HG03571 (cell line): ENCODE results near the gene MUC20.
"Not testable (repeated sequence)": the region's sequence is repeated elsewhere in the genome, so short reads cannot be mapped to it uniquely, and the experiment has no call there.

Experiments used
- ATAC-seq: cut with Tn5 transposase; IDR thresholded peaks from one replicate; pipeline ENCODE4 v1.9.1; 2021; ENCODE audit not compliant: unreplicated experiment

MUC20 gene

DNA sequence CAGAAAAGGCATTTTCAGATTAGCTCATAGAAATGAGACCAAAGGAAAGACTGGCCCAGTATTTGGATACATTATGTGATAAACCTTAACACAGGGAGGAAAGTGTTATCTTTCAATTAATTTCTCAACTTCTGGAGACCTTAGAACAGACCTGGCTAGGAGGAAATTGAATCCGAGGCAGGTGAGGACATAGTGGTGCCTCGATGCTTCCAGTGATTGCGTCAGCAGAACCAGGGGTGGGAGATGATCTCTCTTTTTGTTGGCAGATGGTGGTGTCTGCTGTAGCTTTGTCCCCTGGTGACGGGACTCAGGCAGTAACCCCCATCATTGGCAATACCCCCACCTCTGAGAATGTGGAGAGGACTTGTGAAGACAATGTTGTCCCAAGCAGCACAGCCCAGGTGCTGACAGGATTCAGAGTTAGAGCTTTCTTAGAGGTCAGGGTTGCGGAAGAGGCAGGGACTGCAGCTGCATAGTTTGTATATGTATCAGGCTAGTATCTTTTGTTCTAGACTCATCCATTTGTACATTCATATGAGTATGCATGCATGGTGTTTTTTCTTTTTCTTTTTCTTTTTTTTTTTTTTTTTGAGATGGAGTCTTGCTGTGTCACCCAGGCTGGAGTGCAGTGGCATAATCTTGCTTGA is 27.9 kb upstream of the MUC20 start:
- ATAC-seq: no peak

DNA sequence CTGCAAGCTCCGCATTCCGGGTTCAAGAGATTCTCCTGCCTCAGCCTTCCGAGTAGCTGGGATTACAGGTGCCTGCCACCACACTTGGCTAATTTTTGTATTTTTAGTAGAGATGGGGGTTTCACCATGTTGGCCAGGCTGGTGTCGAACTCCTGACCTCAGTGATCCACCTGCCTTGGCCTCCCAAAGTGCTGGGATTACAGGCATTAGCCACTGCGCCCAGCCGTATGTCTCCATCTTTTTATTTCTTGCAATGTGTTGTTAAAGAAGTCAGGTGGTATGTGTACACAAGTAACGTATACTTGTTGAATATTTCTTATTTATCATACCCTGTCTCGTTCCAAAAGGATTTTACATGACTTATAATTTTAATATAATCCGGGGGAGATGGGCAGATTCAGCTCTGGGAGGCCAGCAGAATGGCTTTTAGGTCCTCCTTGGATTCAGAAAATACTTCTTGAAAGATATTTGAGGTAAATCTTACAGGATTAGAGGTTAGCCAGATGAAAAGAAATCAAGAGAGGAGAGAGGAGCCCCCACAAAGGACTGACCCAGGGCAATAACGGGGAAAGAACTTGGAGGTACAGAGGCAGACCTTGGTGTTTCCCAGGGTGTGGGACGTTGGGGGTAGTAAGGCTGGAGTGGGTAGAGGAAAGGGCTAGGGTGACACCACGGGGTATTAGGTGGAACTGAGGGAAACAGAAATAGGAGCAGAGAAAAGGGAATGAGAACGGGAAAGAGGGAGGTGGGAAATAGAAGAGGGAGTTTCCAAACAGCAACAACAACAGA is 27.2 kb upstream of the MUC20 start:
- no peak for ATAC-seq

DNA sequence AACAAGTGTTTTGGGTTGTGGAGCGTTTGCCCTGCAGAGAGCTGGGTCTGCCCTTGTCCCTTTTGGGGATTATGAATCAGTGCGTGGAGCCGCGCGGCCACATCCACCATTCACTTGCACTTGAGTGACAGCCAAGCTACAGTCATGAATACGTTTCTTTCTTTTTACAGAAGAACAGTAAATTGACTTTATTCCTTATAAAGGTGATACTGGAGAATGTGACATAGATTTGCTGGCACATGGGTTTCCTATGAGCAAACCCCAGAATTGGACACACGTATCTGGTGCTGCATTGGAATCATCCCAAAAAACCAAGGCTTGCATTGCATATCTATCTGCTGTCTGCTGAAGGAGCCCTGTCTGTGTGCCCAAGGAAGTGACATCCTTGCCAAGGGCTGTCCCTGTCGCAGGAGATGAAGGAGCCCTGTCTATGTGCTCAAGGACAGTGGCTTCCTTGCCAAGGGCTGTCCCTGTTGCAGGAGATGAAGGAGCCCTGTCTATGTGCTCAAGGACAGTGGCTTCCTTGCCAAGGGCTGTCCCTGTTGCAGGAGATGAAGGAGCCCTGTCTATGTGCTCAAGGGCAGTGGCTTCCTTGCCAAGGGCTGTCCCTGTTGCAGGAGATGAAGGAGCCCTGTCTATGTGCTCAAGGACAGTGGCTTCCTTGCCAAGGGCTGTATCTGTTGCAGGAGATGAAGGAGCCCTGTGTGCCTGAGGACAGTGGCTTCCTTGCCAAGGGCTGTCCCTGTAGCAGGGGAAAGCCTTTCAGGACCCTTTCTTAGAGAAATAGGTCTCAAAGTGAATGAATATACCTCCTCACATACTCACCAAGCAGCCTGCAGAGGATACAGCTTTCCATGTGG is 26.3 kb upstream of the MUC20 start:
- ATAC-seq: not testable (repeated sequence)

DNA sequence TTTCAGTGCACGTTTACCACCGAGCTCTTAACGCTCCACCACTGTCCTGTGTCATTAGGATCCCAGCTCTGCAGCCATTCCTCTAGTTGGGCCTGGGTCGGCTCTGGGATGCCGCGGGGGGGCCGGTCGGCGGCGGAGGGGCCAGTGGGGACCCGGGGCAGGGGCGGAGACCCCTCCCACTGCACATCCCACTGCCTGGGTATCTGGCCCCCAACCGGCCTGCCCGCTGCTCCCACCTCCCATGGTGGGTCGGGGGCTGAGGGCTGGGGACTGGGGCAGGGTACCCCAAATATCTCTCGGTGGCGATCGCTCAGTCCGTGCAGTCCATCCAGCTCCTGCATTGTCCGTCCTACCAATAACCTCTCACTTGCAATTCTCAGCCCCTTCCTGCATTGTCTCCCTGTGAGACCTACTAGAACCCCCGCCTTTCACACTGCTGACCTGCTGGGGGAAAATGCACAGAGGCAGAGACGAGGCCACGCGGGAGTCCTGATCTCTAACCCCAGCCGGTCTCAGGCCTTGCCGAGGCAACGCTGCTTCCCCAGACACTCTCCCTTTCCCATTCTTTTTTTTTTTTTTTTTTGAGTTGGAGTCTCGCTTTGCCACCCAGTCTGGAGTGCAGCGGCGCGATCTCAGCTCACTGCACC is 24.0 kb upstream of the MUC20 start:
- no peak for ATAC-seq

DNA sequence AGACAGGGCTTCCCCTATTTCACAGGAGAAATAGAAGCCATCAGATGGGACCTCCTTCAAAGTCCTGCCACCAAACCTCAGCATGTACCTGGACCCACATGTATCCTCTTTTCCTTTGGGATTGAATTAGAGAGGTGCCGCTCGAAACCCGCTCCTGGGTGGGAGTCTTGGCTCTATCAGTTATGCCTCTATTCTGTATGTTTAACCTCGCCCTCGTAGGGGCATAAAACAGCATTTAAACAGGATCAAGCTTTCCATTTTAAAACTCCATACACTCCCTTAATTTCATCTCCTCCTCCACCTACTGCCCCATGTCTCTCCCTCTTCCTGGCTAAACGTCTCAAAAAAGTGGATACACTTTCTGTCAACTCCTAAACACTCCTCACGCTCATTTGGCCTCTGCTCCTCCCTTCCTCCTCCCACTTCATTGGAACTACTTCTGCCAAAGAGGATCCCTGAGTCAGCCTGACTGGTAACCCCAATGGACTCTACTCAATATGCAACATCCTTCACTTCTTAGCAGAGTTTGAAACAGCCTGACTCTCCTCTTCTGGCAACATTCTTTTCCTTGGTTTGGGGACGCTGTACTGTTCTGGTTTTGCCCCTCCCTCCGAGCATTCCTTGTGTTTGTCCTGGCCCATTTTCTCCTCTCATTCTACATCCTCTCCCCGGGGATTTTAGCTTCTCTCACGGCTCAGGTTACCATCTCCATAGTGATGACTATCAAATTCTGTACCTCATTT is 23.0 kb upstream of the MUC20 start:
- ATAC-seq: no peak

DNA sequence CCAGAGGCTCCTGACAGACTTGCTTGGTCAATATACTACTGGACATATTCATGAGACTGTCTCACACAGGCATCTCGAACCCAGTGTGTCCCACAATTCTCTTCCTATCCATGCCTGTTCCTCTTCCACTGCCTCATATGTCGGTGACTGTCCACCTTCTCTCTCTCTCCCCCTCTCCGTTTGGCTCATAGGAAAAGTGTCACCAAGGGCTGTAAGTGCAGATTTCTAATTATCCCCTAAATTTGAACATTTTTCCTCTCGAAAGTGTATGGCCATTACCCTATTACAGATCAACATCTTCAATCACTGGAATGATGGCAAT is 22.5 kb upstream of the MUC20 start:
- no peak for ATAC-seq

DNA sequence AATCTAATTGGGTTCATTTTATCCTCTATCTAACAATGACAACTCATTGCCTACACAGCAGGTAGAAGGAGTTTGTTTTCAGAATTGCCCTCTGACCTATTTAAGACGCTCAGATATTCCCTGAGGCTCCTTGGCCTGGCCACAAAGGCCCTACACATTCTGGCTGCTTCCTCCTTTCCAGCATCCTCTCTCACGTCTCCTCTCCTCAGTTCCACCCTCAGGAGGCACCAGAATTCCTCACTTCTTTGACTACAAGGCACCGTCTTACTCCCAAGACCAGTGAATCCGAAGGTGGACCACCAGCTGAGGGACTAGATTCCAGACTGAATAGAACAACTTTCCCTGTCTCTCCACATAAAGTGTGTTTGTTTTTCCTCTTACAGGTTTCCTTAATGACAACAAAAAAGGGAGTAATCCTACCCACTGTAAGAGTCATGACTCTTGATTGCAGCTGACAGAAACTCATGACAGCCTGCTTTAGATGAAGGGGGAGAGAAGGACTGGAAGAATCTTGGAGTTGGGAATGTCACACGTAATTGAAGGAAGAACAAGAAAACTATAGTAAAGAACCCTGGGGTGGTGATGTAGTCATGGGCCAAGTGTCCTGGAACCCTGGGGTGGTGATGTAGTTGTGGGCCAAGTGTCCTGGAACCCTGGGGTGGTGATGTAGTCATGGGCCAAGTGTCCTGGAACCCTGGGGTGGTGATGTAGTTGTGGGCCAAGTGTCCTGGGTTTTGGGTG is 22.0 kb upstream of the MUC20 start:
- ATAC-seq: no peak

DNA sequence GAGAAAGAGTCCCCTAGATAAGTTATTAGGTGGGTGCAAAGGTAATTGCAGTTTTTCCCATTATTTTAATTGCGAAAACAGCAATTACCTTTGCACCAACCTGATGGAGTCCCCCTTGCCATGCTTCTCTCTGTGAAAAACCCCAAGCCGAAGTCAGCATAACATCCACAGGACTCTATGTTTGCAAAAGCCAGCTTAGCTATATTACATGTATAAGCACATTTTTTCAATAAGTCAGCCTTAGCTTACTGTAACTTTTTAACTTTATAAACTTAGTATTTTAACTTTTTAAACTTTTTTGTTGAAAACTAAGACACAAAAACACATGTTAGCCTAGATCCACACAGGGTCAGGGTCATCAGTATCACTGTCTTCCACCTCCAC is 21.4 kb upstream of the MUC20 start:
- no peak for ATAC-seq

DNA sequence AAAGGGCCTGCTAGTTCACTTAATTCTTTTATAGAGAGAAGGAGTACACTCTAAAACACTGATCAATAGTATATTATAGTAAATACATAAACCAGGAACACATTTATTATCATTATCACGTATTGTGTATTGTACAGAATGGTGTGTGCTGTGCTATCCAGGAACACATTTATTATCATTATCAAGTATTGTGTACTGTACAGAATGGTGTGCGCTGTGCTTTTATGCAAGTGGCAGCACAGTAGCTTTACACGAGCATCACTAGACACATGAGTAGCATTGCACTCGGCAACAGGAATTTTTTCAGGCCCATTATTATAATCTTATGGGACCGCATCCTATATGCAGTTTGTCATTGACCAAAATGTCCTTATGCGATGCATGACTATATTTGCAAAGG is 20.9 kb upstream of the MUC20 start:
- ATAC-seq: no peak

DNA sequence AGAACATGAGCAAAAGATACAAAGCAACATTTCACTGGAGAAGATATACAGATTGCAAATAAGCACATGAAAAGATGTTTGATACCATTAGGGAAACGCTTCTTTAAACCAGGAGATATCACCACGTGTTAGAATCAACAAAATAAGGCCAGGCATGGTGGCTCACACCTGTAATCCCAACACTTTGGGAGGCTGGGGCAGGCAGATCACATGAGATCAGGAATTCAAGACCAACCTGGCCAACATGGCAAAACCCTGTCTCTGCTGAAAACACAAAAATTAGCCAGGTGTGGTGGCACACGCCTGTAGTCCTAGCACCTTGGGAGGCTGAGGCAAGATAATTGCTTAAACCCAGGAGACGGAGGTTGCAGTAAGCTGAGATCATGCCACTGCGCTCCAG is 20.5 kb upstream of the MUC20 start:
- no peak for ATAC-seq

DNA sequence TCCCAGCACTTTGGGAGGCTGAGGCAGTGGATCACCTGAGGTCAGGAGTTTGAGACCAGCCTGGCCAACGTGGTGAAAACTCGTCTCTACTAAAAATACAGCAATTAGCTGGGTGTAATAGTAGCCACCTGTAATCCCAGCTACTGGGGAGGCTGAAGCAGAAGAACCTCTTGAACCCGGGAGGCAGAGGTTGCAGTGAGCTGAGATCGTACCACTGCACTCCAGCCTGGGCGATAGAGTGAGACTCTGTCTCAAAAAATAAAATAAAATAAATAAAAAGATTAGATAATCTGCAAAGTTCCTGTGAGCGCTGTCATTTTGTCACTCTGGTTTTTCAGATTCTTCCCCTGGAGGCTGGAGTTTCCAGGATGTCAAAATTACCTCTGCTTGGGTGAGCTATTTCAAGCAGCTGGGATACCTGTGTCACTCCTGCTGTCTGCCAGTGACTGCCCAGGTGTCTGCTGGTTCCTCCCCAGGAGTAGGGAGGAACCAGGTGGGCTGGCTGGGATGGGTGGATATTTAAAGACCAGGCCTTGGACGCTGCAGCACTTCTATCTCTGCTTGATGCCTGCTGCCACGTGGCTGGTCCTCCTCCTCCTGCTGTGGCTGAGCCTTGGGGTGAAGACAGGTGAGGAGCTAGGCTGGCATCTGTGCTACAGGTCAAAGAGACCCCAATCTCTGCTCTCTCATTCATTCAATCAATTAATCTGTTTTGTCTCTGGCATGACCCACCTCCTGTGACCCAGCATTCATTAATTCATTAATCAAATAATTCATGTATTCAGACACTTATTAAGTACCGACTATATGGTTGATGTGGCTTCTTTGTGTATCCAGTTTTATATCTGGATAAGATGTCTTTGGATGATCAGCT is 19.5 kb upstream of the MUC20 start:
- no peak for ATAC-seq

DNA sequence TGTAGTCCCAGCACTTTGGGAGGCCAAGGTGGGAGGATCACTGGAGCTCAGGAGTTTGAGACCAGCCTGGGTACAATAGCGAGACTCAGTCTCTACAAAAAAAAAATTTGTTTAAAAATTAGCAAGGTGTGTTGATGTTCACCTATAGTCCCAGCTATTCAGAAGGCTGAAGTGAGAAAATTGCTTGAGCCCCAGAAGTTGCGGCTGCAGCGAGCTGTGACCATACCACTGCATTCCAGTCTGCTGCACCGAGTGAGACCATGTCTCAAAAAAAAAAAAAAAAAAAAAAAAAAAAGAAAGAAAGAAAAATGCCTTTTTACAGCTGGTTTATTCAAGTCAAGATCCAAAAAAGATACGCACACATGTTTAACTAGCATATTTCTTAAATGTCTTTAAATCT is 17.0 kb upstream of the MUC20 start:
- no peak for ATAC-seq

DNA sequence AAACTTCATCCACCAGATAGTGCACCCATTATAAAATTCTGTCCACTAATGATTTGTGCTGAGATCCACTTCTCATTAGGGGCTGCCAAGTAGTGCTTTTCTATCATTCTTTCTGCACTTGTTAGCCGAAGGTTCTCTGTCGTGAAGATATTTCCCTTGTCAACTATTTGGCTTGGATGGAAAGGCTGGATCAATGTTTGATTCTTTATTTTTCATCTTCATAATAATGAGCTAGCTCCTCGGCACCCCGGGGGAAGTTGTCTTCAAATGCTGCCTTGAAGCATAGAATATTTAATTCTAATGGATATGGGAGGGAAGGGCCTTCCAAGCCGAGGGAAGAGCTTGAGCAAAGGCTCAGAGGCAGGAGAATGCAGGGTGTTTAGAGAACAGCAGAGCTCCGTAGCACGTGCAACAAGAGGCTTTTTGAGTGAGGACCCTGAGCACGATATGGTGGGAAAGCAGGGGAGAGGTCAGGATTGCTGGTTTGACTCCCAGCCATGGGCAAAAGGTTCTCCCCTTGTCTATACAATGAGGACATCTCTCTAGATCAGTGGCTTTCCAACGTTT is 16.3 kb upstream of the MUC20 start:
- ATAC-seq: no peak

DNA sequence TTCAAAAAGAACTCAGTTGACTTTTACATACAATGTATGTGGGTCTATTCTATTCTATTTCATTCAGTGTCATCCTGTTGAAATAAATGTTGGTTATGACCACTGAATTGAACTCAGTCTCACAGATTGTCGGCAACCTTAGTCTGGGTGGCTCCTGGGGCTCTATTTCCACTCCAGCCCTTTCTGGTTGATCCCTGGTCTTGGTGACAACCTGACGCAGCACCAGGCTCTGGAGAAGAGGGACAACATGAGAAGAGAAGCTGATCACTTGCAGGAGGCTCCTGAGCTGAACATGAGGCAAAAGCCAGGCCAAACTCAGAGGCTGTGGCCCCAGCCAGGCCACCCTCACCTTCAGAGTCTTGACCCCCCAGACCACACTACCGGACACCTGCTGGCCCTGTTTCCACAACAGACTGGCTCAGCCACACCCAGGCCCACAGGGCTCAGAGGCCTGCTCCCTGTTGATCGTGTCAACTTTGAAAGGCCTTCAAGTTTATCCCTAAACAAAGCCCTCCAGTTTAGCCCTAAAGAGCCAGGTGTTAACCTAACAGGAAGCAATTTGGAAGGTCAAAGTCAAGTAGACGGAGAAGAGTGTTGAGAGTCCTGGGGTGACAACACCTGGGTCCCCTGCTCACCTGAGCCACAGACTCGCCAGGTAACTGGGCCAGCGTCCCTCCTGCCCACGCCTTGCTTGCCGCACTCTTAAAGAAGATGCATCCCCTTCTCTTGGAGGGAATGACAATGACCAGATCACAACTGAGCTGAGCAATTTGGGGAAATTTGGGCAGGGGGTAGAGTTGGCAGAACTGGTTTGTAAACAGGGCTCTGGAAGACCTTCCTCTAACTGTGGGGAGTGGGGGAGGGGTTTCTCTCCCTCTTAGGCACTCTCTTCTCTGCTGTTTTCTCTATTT is 15.4 kb upstream of the MUC20 start:
- ATAC-seq: no peak

DNA sequence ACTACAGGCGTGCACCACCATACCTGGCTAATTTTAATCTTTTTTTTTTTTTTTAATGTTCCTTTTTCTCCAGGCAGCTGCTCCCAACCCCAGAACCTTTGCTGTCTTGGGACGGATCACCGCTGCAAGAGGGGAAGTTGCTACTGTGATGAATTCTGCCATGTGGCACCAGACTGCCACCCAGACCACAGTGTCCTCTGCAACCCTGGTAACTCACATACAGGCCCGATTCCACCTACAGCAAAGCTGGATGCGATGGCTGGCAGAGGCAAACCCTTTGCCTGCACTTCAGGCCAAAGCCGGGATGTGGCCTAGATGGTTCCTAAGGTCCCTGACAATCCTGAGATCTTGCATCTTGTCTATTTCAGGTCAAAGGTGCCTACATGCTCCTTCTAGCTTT is 12.7 kb upstream of the MUC20 start:
- ATAC-seq: no peak

DNA sequence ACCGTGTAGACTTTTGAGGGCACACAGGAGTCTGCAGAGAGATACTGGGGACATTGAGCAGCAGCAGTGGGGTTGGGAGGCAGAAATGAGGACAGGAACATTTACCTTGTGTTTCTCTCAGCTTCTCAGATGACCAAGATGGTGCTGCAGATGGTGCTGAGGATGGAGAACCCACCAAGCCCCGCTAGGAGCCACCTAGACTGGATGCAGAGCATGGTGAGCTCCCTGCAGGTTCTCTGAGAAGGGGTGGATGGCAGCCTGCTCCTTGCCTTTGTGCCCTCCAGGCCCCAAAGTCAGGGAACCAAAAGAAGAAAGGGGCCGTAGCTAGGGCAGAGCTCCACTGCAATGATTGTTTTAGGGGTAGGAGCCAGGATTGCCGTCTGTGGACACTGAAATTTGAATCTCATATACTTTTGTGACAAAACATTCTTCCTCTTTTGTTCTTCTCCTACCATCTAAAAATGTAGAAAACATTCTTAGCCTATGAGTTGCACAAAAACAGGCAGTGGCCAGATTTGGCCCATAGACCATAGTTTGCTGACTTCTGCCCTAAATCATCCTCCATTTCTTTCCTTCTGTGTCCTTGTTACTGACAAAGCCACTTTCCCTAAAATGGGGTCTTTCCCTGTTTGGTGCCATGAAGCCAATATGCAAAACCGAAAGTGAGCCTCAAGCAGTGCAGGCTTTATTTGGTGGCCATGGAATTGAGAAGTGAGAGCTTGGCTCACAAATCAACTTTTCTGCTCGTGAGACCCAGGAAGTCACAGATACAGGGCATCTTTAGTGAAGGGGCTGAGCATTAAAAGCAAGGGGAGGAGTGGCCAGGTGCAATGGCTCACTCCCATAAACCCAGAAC is 11.9 kb upstream of the MUC20 start:
- ATAC-seq: no peak

DNA sequence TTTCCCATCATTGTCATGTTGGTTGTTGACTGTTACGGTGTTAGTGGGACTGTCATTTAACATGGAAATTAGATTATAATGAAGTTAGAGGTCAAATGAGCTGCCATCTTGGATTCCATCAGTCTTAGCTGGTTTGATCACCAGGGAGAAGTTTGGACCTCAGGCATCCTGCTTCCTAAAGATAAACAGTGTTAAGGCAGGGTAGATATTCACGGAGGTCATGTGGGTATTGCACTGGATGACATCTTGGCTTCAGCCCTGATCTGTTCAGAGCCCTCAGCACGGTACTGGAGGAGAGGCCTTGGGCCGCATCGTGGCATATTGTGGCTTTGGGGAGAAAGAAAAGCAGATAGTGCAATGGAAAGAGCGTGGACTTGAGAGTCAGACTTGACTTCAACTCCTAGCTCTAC is 11.1 kb upstream of the MUC20 start:
- no peak for ATAC-seq
